ENCODE data around the gene MRPS27.

Gene MRPS27

DNA sequence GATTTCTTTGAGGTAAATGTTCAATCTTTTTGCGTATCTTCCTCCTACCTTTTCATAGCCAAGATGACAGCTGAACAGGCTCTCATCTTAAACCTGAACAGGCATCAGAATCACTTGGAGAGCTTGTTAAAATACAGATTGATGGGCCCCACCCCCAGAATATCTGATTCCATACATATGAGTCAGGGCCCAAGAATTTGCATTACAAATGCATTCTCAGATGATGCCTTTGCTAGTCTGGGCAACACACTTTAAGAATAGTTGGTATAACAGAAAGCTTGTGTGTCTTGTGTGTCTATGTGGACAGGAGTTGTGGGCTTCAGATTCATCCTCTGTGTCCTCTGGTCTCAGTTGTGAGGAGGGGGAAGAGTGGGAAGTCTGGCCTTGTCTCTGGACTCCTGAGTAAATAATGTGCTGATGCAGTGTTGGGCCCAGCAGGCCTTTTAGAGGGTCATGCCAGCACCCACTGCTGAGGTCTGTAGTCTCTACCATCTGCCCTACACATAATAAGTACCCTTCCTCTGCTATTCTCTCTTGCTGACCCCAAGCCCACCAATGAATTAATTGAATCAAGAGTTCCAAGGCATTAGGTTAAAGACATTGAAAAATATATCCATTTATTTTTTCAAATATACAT, 43.2 kb upstream of the MRPS27 start:
- TF ChIP-seq CTCF (conservative IDR thresholded peaks at IDR 0.05) (no peak), ZFX (IDR thresholded peaks at IDR 0.05) (no peak)
- H3K27ac ChIP-seq = no peak overlapping the region

DNA sequence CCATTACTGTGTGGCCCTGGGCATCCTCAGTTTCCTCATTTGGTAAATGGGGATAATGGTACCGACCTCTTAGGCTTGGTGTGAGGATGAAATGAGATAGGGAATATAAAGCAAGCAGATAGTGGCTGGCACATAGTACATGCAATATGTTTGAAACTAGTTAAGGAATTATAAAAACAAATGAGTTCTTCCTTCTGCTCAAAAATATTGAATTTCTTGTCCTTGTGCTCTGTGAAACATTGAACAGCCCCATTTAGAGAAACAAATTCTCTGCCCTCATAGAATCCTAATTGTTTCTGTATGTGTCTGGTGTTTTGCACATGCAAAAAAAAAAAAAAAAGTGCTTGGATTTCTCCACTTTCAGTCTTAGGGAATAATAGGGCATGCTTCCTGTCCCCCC, 39.8 kb upstream of the MRPS27 start:
- TF ChIP-seq ZFX (IDR thresholded peaks at IDR 0.05) = no peak
- TF ChIP-seq CTCF (conservative IDR thresholded peaks at IDR 0.05) = no peak

DNA sequence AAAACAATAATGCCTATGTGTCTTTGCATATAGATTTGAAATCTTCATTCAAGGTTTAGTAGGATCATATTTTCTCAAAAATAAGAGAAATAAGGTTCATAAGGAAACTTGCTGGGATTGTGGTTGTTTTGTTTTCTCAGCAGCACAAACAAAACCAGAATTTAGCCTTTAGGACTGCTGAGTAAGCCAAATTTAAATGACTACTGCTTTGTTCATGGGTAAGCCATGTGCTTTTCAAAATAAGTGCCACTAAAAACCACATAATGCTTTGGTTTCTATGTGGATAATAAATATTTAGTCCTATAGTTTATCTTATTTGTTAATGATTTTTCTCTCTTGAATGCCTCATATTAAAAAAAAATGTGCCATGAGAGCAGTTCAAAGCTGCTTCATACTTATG, 38.9 kb upstream of the MRPS27 start:
- TF ChIP-seq CTCF (conservative IDR thresholded peaks at IDR 0.05) (no peak), ZFX (IDR thresholded peaks at IDR 0.05) (no peak)
- H3K27ac ChIP-seq = no peak overlapping the region

More for the DNA sequence above, 39.8 kb upstream of the MRPS27 start:
- no peak overlapping the region for H3K27ac ChIP-seq

DNA sequence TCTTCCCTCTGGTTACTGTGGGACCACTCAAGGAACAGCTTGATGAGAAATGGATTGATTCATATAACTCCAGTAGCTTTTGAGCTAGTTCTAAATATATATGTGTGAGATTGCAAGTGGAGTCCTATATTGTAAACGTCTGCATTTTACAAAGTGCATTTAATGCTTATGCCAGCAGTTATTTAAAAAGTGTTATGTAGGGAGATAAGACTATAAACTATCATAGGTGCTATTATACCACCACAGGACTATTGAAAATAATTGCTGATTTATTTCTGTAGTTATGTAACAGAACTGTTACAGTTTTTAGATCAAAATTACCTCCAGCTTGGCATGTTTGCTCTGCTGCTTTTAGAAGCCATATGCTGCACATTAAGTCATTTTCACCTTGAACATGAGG, 36.3 kb upstream of the MRPS27 start:
- no peak for TF ChIP-seq ZFX (IDR thresholded peaks at IDR 0.05)
- no peak overlapping the region for H3K27ac ChIP-seq

- TF ChIP-seq CTCF (conservative IDR thresholded peaks at IDR 0.05) = peak; percentile 58
- no peak for TF ChIP-seq ZFX (IDR thresholded peaks at IDR 0.05)
- no peak overlapping the region for H3K27ac ChIP-seq
These were observed 35.8 kb upstream of the MRPS27 start for GRCh38 chr5:72355706-72356299.

- no peak overlapping the region for H3K27ac ChIP-seq
- TF ChIP-seq ZFX (IDR thresholded peaks at IDR 0.05) (no peak), CTCF (conservative IDR thresholded peaks at IDR 0.05) (no peak)
These were observed 33.0 kb upstream of the MRPS27 start for GRCh38 chr5:72353046-72353445.

DNA sequence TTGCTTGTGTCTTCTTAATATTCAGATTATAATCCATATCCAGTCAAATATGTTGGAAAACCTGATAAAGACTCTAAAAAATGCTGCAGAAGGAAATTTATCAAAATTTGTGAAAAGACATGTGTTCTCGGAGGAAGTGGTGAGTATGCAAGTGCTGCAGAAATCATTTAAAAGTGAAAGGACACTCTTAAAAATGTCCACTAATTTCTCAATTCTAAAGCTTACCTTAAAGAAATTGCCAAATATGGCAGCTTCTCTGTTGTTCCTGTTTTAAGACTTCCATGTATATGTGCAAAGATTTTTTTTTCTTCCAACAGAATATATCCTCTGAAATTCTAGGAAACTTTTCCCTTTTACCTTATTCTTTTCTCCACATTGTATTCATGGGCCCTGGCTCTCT, 32.6 kb upstream of the MRPS27 start:
- no peak for TF ChIP-seq ZFX (IDR thresholded peaks at IDR 0.05)
- no peak for TF ChIP-seq CTCF (conservative IDR thresholded peaks at IDR 0.05)
- H3K27ac ChIP-seq = no peak overlapping the region

- no peak overlapping the region for H3K27ac ChIP-seq
- no peak for TF ChIP-seq CTCF (conservative IDR thresholded peaks at IDR 0.05)
- no peak for TF ChIP-seq ZFX (IDR thresholded peaks at IDR 0.05)
These were observed 31.3 kb upstream of the MRPS27 start for GRCh38 chr5:72351376-72351775.
